Astrocyte of the spinal cord (primary cell): Measurements from ENCODE around the gene FGD6.
A peak's percentile ranks its signal among the peaks of the same experiment; 100 is the strongest.

ENCODE experiments used
- DNase-seq: peaks from one replicate; pipeline ENCODE4 v3.0.0; 2011; ENCODE audit warnings: low read depth, low spot score
- H3K4me3 ChIP-seq: 2 replicates; pipeline ENCODE4 v1.5.1; 2011; ENCODE audit warnings: low read depth, mild to moderate bottlenecking, low read length, moderate library complexity
- CTCF ChIP-seq: IDR thresholded peaks from 2 replicates; pipeline ENCODE4 v1.5.1; 2012; ENCODE audit warnings: low read depth, mild to moderate bottlenecking, low read length, inconsistent platforms
- in situ Hi-C: cut with HindIII; loops from 2 replicates; pipeline ENCODE4 v1.10.0; 2017; ENCODE audit warnings: low sequenced_read_pairs

The FGD6 gene

GRCh38 chr12:95208678-95209077 lies 8.6 kb downstream of the FGD6 start:
- no peak overlapping the region for H3K4me3 ChIP-seq
- in situ Hi-C loops: no loop called here
- no peak for TF ChIP-seq CTCF
- no peak for DNase-seq

GRCh38 chr12:95207407-95207806 lies 9.9 kb downstream of the FGD6 start:
- H3K4me3 ChIP-seq: no peak overlapping the region
- no peak for DNase-seq
- TF ChIP-seq CTCF: no peak
- in situ Hi-C loops: no loop called here

GRCh38 chr12:95206916-95207315 lies 10.4 kb downstream of the FGD6 start:
- no peak for TF ChIP-seq CTCF
- in situ Hi-C loops: no loop called here
- DNase-seq: no peak
- no peak overlapping the region for H3K4me3 ChIP-seq

- DNase-seq: peak; percentile 88
- TF ChIP-seq CTCF: no peak
- in situ Hi-C loops: no loop called here
- H3K4me3 ChIP-seq: no peak overlapping the region
These were observed 11.6 kb downstream of the FGD6 start for GRCh38 chr12:95205685-95206084.

GRCh38 chr12:95205016-95205624 lies 12.1 kb downstream of the FGD6 start:
- H3K4me3 ChIP-seq: no peak overlapping the region
- in situ Hi-C loops: no loop called here
- no peak for TF ChIP-seq CTCF
- no peak for DNase-seq

GRCh38 chr12:95204141-95204866 lies 13.0 kb downstream of the FGD6 start:
- in situ Hi-C loops: no loop called here
- TF ChIP-seq CTCF: no peak
- no peak overlapping the region for H3K4me3 ChIP-seq
- peak; percentile 88 for DNase-seq
